HL-60 (cell line): ENCODE measurements around the gene CDIPT.

Experiments
- DNase-seq, 2 experiments: peaks; one replicate each; pipeline ENCODE4 v3.0.0-alpha.2; 2010 to 2020; ENCODE audit warnings: low read depth in 1 of 2, low spot score in 1 of 2
- H3K27ac ChIP-seq: fragments of 250-450 bp; sonication (Bioruptor Pico); replicated peaks from 2 replicates; pipeline ENCODE4 v1.5.1; 2020; ENCODE audit warnings: mild to moderate bottlenecking, moderate library complexity
- H3K27me3 ChIP-seq: fragments of 250-450 bp; sonication (Bioruptor Pico); 2 replicates; pipeline ENCODE4 v1.5.1; 2021; ENCODE audit warnings: mild to moderate bottlenecking, moderate library complexity; ENCODE audit not compliant: insufficient read depth, poor library complexity, severe bottlenecking
- H3K4me3 ChIP-seq: replicated peaks from 2 replicates; pipeline ENCODE4 v1.5.1; 2011; ENCODE audit warnings: mild to moderate bottlenecking, control low read depth, low read length; ENCODE audit not compliant: insufficient read depth
- CTCF ChIP-seq: IDR thresholded peaks from one replicate; pipeline ENCODE4 v1.5.1; 2011; ENCODE audit warnings: low read length, control low read depth, inconsistent platforms; ENCODE audit not compliant: insufficient read depth
- GABPA ChIP-seq: IDR thresholded peaks from 2 replicates; pipeline ENCODE4 v1.6.1; 2012; ENCODE audit warnings: low read depth
- POLR2AphosphoS5 ChIP-seq: IDR thresholded peaks from 2 replicates; pipeline ENCODE4 v1.6.1; 2012; ENCODE audit warnings: low read depth
- REST ChIP-seq: IDR thresholded peaks from 2 replicates; pipeline ENCODE4 v1.6.1; 2012; ENCODE audit warnings: low read depth; ENCODE audit not compliant: insufficient replicate concordance
- SPI1 ChIP-seq: IDR thresholded peaks from 2 replicates; pipeline ENCODE4 v1.6.1; 2012; ENCODE audit warnings: low read depth, mild to moderate bottlenecking, borderline replicate concordance

CDIPT gene

GRCh38 chr16:29857133-29857760 lies 5.8 kb downstream of the CDIPT start:
- no peak for DNase-seq
- Histone ChIP-seq H3K4me3 (no peak overlapping the region), H3K27ac (no peak overlapping the region), H3K27me3 (no peaks in the 10 kb centered on the region)
- TF ChIP-seq POLR2AphosphoS5 (no peak), GABPA (no peak), CTCF (no peak), SPI1 (no peak), REST (no peak)

- H3K4me3 ChIP-seq, result no peak overlapping the region
- no peak for DNase-seq
- no peaks in the 10 kb centered on the region for H3K27me3 ChIP-seq
- no peak overlapping the region for H3K27ac ChIP-seq
- TF ChIP-seq SPI1 (no peak), REST (no peak), POLR2AphosphoS5 (no peak), GABPA (no peak), CTCF (no peak)
These were observed 8.4 kb downstream of the CDIPT start for GRCh38 chr16:29854520-29855100.

- H3K27ac ChIP-seq, result no peak overlapping the region
- no peak for DNase-seq
- H3K27me3 ChIP-seq, result no peaks in the 10 kb centered on the region
- no peak overlapping the region for H3K4me3 ChIP-seq
- TF ChIP-seq SPI1 (no peak), REST (no peak), POLR2AphosphoS5 (no peak), GABPA (no peak), CTCF (no peak)
These were observed 10.4 kb downstream of the CDIPT start for GRCh38 chr16:29852654-29853053.
